ENCODE measurements around the gene CCDC13. TPM values are rescaled to one million over a fixed set of nuclear protein-coding genes. Genes with fewer than 3 reads are reported as not detected.

Gene CCDC13
- total and polyA plus RNA-seq, 9 donors: 0.16 to 0.55 (median 0.36) TPM; not detected in 1

DNA sequence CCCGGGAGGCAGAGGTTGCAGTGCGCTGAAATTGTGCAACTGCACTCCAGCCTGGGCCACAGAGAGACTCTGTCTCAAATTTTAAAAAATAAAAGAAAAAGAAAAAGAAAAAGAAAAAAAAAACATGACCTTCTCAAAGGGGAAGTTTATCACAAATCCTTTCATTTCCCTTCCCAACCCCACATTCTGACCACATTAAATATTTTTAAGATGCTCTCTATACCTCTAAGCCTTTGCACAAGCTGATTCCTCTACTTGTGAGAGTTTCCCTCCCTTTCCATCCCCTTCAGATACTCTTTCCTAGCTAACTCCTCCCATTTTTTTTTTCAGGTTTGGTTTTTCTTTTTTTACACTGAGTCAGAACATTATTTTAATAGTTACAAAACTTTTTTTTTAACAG is 27.2 kb upstream of the CCDC13 start:
- DNase-seq: no peak
- Histone ChIP-seq H3K9me3 (replicated peaks; ENCODE audit: control insufficient read depth, low read depth, low read length) (peaks cover 4% of the 10 kb centered on the region), H3K27ac (ENCODE audit: low read length) (no peak overlapping the region), H3K36me3 (ENCODE audit: control insufficient read depth, insufficient read depth, low read length) (peaks cover 3% of the 10 kb centered on the region), H3K4me1 (ENCODE audit: control insufficient read depth, insufficient read depth, low read length) (peaks cover 9% of the 10 kb centered on the region), H3K4me3 (ENCODE audit: low read length) (no peak overlapping the region), H3K27me3 (ENCODE audit: control insufficient read depth, insufficient read depth, low read length) (peaks cover 2% of the 10 kb centered on the region)
- no CpG with 5 or more reads among the region's 2 CpGs for WGBS (ENCODE audit: insufficient coverage)

GRCh38 chr3:42799376-42799775 is 26.3 kb upstream of the CCDC13 start:
- peaks cover 6% of the 10 kb centered on the region for H3K4me1 ChIP-seq (ENCODE audit: control insufficient read depth, insufficient read depth, low read length)
- H3K36me3 ChIP-seq (ENCODE audit: control insufficient read depth, insufficient read depth, low read length): peaks cover 3% of the 10 kb centered on the region
- H3K27me3 ChIP-seq (ENCODE audit: control insufficient read depth, insufficient read depth, low read length): no peaks in the 10 kb centered on the region
- DNase-seq: no peak
- no peak overlapping the region for H3K4me3 ChIP-seq (ENCODE audit: low read length)
- no peak overlapping the region for H3K27ac ChIP-seq (ENCODE audit: low read length)
- 73% methylated on average over 6 of the region's 7 CpGs for WGBS (ENCODE audit: insufficient coverage)
- peaks cover 4% of the 10 kb centered on the region for H3K9me3 ChIP-seq (replicated peaks; ENCODE audit: control insufficient read depth, low read depth, low read length)

GRCh38 chr3:42796332-42796885 is 23.4 kb upstream of the CCDC13 start:
- no peak overlapping the region for H3K27ac ChIP-seq (ENCODE audit: low read length)
- 100% methylated on average over 2 of the region's 5 CpGs for WGBS (ENCODE audit: insufficient coverage)

DNA sequence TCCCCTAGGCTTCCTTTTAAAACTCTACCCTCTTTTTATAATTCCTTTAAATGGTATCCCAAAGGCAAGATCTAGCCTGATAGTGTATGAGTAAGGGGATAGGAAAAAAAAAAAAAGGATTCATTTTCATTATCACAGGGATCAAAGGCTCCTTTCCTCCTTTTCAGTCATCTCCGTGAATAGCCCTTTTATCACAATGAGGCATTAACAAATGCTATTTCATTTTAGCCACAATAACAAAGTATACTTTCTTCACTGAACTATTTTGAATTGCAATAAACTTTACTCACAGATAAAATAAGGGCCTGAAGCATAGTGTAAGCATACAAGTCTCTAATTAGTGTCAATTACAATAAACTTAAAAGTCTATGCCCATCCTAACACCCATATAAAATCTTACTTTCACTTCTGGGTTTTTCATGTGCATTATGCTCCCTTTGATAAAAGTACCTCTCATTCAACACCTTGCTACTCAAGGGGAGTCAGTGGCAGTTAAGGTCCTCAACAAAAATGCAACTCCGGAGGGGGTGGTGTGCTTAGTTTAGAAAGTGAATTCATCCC is 22.6 kb upstream of the CCDC13 start:
- Histone ChIP-seq H3K27me3 (ENCODE audit: control insufficient read depth, insufficient read depth, low read length) (no peaks in the 10 kb centered on the region), H3K36me3 (ENCODE audit: control insufficient read depth, insufficient read depth, low read length) (peaks cover 10% of the 10 kb centered on the region), H3K4me3 (ENCODE audit: low read length) (no peak overlapping the region), H3K4me1 (ENCODE audit: control insufficient read depth, insufficient read depth, low read length) (no peaks in the 10 kb centered on the region), H3K27ac (ENCODE audit: low read length) (no peak overlapping the region), H3K9me3 (replicated peaks; ENCODE audit: control insufficient read depth, low read depth, low read length) (peaks cover 4% of the 10 kb centered on the region)
- WGBS (ENCODE audit: insufficient coverage): no CpG with 5 or more reads among the region's 2 CpGs
- no peak for DNase-seq

More at GRCh38 chr3:42796332-42796885, 23.4 kb upstream of the CCDC13 start:
- DNase-seq: no peak
- Histone ChIP-seq H3K27me3 (ENCODE audit: control insufficient read depth, insufficient read depth, low read length) (no peaks in the 10 kb centered on the region), H3K9me3 (replicated peaks; ENCODE audit: control insufficient read depth, low read depth, low read length) (peaks cover 4% of the 10 kb centered on the region), H3K4me3 (ENCODE audit: low read length) (no peak overlapping the region), H3K4me1 (ENCODE audit: control insufficient read depth, insufficient read depth, low read length) (no peaks in the 10 kb centered on the region), H3K36me3 (ENCODE audit: control insufficient read depth, insufficient read depth, low read length) (peaks cover 10% of the 10 kb centered on the region)

GRCh38 chr3:42790714-42791229 is 17.7 kb upstream of the CCDC13 start:
- no peak overlapping the region for H3K27ac ChIP-seq (ENCODE audit: low read length)
- H3K4me3 ChIP-seq (ENCODE audit: low read length): no peak overlapping the region
- H3K27me3 ChIP-seq (ENCODE audit: control insufficient read depth, insufficient read depth, low read length): no peaks in the 10 kb centered on the region
- no peaks in the 10 kb centered on the region for H3K9me3 ChIP-seq (replicated peaks; ENCODE audit: control insufficient read depth, low read depth, low read length)
- DNase-seq: no peak
- peaks cover 8% of the 10 kb centered on the region for H3K36me3 ChIP-seq (ENCODE audit: control insufficient read depth, insufficient read depth, low read length)
- no peaks in the 10 kb centered on the region for H3K4me1 ChIP-seq (ENCODE audit: control insufficient read depth, insufficient read depth, low read length)
- WGBS (ENCODE audit: insufficient coverage): 83% methylated on average over 3 of the region's 6 CpGs

DNA sequence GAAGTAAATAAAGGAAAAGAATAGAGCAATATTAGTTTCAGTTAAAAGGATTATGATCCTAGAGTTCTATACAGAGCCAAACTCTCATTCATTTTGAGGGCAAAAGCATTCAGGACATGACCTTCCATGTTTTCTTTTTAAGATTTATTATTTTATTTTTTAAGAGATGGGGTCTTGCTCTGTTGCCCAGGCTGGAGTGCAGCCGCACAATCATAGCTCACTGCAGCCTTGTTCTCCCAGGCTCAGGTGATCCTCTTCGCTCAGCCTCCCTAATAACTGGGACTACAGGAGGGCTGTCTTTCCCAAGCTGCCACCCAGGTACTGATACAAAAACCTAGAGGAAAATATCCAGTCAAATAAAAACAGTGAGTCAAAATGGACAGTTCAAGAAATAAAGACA is 13.6 kb upstream of the CCDC13 start:
- H3K9me3 ChIP-seq (replicated peaks; ENCODE audit: control insufficient read depth, low read depth, low read length): no peaks in the 10 kb centered on the region
- H3K4me3 ChIP-seq (ENCODE audit: low read length): no peak overlapping the region
- no peak overlapping the region for H3K27ac ChIP-seq (ENCODE audit: low read length)
- no peaks in the 10 kb centered on the region for H3K27me3 ChIP-seq (ENCODE audit: control insufficient read depth, insufficient read depth, low read length)
- WGBS (ENCODE audit: insufficient coverage): 100% methylated on average over 1 of the region's 2 CpGs
- peaks cover 4% of the 10 kb centered on the region for H3K36me3 ChIP-seq (ENCODE audit: control insufficient read depth, insufficient read depth, low read length)
- H3K4me1 ChIP-seq (ENCODE audit: control insufficient read depth, insufficient read depth, low read length): no peaks in the 10 kb centered on the region
- no peak for DNase-seq

GRCh38 chr3:42786212-42786611 is 13.2 kb upstream of the CCDC13 start:
- H3K9me3 ChIP-seq (replicated peaks; ENCODE audit: control insufficient read depth, low read depth, low read length): no peaks in the 10 kb centered on the region
- H3K4me1 ChIP-seq (ENCODE audit: control insufficient read depth, insufficient read depth, low read length): no peaks in the 10 kb centered on the region
- no peak for DNase-seq
- H3K27ac ChIP-seq (ENCODE audit: low read length): no peak overlapping the region
- peaks cover 4% of the 10 kb centered on the region for H3K36me3 ChIP-seq (ENCODE audit: control insufficient read depth, insufficient read depth, low read length)
- H3K27me3 ChIP-seq (ENCODE audit: control insufficient read depth, insufficient read depth, low read length): no peaks in the 10 kb centered on the region
- WGBS (ENCODE audit: insufficient coverage): no CpG with 5 or more reads among the region's 1 CpG
- no peak overlapping the region for H3K4me3 ChIP-seq (ENCODE audit: low read length)

DNA sequence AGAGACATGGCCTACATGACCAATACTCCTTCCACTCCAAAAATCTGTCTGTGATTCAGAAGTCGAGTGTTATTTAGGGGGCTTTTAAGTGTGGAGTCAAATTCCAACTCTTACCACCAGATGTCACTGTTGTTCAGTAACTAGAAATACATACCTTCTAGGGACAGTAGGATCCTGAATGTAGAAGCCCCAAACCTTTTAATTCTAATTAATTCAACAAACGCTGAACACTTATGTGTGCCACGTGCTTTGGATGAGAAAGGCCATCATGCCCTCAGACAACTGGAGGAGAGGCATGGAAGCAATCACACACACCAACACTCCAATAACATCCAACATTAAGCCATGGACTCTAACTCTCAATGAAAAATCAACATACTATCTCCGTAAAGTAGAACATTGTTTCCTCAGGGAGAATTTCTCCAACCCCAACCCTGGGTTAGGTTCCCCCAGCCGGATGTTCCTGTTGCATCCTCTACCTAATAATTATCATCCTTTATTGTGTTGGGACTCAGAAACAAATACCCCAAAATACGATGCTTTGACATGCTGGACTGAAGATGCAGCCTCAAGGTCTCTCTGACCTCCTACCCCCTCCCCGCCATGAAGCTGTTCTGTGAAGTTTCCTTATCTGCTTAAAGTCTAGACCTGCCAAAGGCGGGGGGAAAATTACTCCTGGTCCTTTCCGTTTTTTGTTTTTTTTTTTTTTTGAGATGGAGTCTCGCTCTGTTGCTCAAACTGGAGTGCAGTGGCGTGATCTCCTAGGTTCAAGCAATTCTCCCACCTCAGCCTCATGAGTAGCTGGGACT is 8.0 kb upstream of the CCDC13 start:
- no peaks in the 10 kb centered on the region for H3K27me3 ChIP-seq (ENCODE audit: control insufficient read depth, insufficient read depth, low read length)
- H3K4me3 ChIP-seq (ENCODE audit: low read length): no peak overlapping the region
- DNase-seq: peak; percentile 78
- H3K36me3 ChIP-seq (ENCODE audit: control insufficient read depth, insufficient read depth, low read length): peaks cover 4% of the 10 kb centered on the region
- WGBS (ENCODE audit: insufficient coverage): 37% methylated on average over 5 of the region's 11 CpGs
- H3K9me3 ChIP-seq (replicated peaks; ENCODE audit: control insufficient read depth, low read depth, low read length): no peaks in the 10 kb centered on the region
- H3K4me1 ChIP-seq (ENCODE audit: control insufficient read depth, insufficient read depth, low read length): no peaks in the 10 kb centered on the region
- no peak overlapping the region for H3K27ac ChIP-seq (ENCODE audit: low read length)

DNA sequence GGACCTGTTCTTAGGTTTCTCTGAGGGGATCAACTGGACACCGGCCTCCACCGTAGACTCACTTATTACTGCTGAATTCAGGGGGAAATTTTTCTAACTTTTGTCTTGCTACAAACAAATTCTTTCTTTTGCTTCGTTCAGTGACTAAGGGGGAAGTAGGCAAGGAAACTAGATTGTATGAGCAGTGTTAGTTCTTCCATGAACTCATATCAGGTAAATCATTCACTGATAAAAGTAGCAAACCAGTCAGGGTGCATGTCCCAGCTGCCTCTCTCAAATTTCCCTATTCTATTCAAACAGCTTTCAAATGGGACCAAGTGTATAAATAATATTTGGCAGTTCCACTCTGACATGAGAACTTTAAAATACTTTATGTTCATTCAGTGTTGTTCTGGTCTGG is 7.3 kb upstream of the CCDC13 start:
- no CpG with 5 or more reads among the region's 3 CpGs for WGBS (ENCODE audit: insufficient coverage)
- H3K9me3 ChIP-seq (replicated peaks; ENCODE audit: control insufficient read depth, low read depth, low read length): no peaks in the 10 kb centered on the region
- H3K36me3 ChIP-seq (ENCODE audit: control insufficient read depth, insufficient read depth, low read length): peaks cover 4% of the 10 kb centered on the region
- no peak for DNase-seq
- no peaks in the 10 kb centered on the region for H3K27me3 ChIP-seq (ENCODE audit: control insufficient read depth, insufficient read depth, low read length)
- no peak overlapping the region for H3K27ac ChIP-seq (ENCODE audit: low read length)
- no peaks in the 10 kb centered on the region for H3K4me1 ChIP-seq (ENCODE audit: control insufficient read depth, insufficient read depth, low read length)
- H3K4me3 ChIP-seq (ENCODE audit: low read length): no peak overlapping the region

GRCh38 chr3:42778644-42779043 is 5.6 kb upstream of the CCDC13 start:
- Histone ChIP-seq H3K36me3 (ENCODE audit: control insufficient read depth, insufficient read depth, low read length) (peaks cover 4% of the 10 kb centered on the region), H3K4me3 (ENCODE audit: low read length) (no peak overlapping the region), H3K9me3 (replicated peaks; ENCODE audit: control insufficient read depth, low read depth, low read length) (no peaks in the 10 kb centered on the region), H3K27me3 (ENCODE audit: control insufficient read depth, insufficient read depth, low read length) (no peaks in the 10 kb centered on the region), H3K27ac (ENCODE audit: low read length) (no peak overlapping the region), H3K4me1 (ENCODE audit: control insufficient read depth, insufficient read depth, low read length) (no peaks in the 10 kb centered on the region)
- no CpG with 5 or more reads among the region's 2 CpGs for WGBS (ENCODE audit: insufficient coverage)
- peak; percentile 24 for DNase-seq
